DND-41 (cell line): ENCODE measurements around the gene ERICH2.

Experiments
- EZH2 ChIP-seq: IDR thresholded peaks from 3 replicates; pipeline ENCODE4 v1.6.1; 2012; ENCODE audit warnings: borderline replicate concordance, low read depth, mild to moderate bottlenecking, moderate library complexity, low read length, inconsistent platforms; ENCODE audit not compliant: severe bottlenecking
- TF ChIP-seq, protein P1 (sequence below): IDR thresholded peaks from 2 replicates; pipeline ENCODE4 v1.5.1; 2012; ENCODE audit warnings: borderline replicate concordance, low read length, moderate library complexity, mild to moderate bottlenecking; ENCODE audit not compliant: poor library complexity, severe bottlenecking; ENCODE audit errors: extremely low read depth

DNA sequence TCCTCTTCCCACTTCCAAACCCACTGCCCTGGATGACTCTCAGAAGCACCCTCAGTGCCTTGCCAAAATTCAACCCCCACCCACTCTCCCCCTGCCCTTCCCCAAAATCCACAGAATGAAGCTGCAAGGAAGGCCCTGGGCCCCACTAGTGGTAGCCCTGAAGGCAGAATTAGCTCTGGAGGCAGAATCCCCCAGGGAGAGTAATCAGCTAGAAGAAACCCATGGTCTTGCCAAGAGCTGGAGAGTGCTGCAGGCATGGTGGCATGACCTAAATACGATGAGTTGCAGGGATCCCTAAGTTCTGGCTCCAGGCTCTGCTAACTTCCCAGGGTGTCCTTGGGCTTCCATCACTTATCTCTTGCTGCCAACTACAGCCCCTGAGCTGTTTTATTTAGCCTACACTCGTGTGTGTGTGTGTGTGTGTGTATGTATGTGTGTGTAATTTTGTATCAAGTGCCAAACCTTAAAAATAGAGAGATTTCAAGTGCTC lies 54.4 kb downstream of the ERICH2 start:
- TF ChIP-seq, protein P1, sequence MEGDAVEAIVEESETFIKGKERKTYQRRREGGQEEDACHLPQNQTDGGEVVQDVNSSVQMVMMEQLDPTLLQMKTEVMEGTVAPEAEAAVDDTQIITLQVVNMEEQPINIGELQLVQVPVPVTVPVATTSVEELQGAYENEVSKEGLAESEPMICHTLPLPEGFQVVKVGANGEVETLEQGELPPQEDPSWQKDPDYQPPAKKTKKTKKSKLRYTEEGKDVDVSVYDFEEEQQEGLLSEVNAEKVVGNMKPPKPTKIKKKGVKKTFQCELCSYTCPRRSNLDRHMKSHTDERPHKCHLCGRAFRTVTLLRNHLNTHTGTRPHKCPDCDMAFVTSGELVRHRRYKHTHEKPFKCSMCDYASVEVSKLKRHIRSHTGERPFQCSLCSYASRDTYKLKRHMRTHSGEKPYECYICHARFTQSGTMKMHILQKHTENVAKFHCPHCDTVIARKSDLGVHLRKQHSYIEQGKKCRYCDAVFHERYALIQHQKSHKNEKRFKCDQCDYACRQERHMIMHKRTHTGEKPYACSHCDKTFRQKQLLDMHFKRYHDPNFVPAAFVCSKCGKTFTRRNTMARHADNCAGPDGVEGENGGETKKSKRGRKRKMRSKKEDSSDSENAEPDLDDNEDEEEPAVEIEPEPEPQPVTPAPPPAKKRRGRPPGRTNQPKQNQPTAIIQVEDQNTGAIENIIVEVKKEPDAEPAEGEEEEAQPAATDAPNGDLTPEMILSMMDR: no peak
- no peak for TF ChIP-seq EZH2
